Natural killer cell treated with Interleukin-12 subunit alpha and Interleukin-12 subunit beta and Interleukin-15 and Interleukin-18, amount 100 ng/mL, for 72 hours (primary cell): ENCODE measurements around the gene PSMB10. TPM values are rescaled to one million over a fixed set of nuclear protein-coding genes. Genes with fewer than 3 reads are reported as not detected.

Source experiments
- ATAC-seq, 2 donors: fragments of 150-1000 bp; cut with Tn5 transposase in 1 of 2; sonication (Bioruptor Pico), chemical (Tn5 transposase) in 1 of 2; 2 replicates each; pipeline ENCODE4 v1.10.0; 2021
- DNase-seq: peaks from one replicate; pipeline ENCODE4 v3.0.0; 2022; ENCODE audit warnings: low spot score
- H3K27ac Mint-ChIP-seq, 2 donors: 1 replicate in 1 of 2; 2 replicates in 1 of 2; pipeline ENCODE4 v1.8.0; 2022; ENCODE audit warnings: mixed read lengths in 2 of 2, mild to moderate bottlenecking in 1 of 2, moderate library complexity in 1 of 2
- H3K27me3 Mint-ChIP-seq, 2 donors: 1 replicate in 1 of 2; 2 replicates in 1 of 2; pipeline ENCODE4 v1.8.0; 2022; ENCODE audit warnings: mixed read lengths in 2 of 2
- H3K36me3 Mint-ChIP-seq: one replicate; pipeline ENCODE4 v1.8.0; 2022; ENCODE audit warnings: mixed read lengths
- H3K4me1 Mint-ChIP-seq, 2 donors: 1 replicate in 1 of 2; 2 replicates in 1 of 2; pipeline ENCODE4 v1.8.0; 2022; ENCODE audit warnings: low read depth in 2 of 2, mixed read lengths in 2 of 2, mild to moderate bottlenecking in 1 of 2
- H3K4me3 Mint-ChIP-seq: one replicate; pipeline ENCODE4 v1.8.0; 2022; ENCODE audit warnings: mixed read lengths
- H3K9me3 Mint-ChIP-seq: 2 replicates; pipeline ENCODE4 v1.8.0; 2022; ENCODE audit warnings: mixed read lengths
- total RNA-seq, 2 donors: library from RNA; stranded (reverse); gene quantifications; one replicate each; pipeline ENCODE4 v1.2.3, GENCODE V29; 2022

PSMB10 gene
- total RNA-seq, 2 donors from 2014 or later, result 259 to 316 TPM

DNA sequence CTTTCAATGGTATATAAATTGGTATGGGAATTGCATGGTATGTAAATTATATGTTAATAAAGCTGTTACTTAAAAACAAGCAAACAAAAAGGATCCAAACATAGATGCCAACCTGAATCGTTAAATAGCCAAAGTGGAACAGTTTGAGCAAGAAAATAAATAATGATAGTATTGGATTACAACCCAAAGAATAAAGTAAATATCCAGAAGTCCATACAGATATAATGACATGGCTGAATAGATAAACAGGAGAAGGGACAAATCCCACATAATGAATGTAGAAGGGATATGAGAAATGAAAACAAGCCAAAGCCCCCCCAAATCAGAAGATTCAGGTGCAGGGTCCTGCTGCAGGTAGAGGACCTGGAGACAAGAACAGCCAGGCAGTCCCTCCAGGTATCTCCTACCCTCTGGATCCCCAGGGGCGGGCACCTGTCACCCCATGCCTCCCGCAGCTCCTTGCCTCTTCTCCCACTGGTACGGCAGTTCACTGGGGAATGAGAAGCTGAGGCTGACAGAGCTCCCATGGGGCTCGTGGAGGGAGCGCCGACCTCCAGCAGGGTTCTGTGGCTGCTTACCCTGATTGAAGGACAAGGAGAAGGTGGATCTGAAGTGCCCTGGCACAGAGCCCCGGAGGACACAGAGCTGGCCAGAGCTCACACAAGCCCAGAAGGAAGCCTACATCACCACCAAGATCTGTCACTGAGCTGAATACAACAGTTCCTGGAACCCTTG lies 17.2 kb upstream of the PSMB10 start:
- no peak for DNase-seq
- Mint-ChIP-seq H3K27ac (no peak overlapping the region), H3K4me3 (no peak overlapping the region), H3K36me3 (no peaks in the 10 kb centered on the region), H3K9me3 (no peaks in the 10 kb centered on the region), H3K4me1 (peaks cover 0 to 5% of the 10 kb centered on the region in 2 donors), H3K27me3 (no peaks in the 10 kb centered on the region)
- ATAC-seq, result no peak

DNA sequence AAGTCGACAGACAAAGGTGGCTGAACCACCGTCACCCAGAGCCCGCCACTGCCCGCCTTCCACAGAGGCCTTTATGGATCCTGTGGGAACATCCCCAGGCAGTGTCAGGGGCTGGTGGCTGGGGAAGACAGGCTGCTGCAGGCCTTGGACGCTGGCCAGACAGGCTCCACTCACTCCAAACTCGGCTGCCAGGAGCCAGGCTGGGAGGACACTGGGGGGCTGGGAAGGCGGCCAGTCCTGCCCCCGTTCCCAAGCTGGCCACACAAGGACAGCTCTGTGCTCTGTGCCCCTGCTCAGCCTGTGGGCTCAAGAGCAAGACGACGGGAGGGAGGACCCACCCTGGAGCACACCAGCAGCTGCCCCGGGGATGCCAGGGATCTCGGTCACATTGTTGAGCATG lies 14.8 kb upstream of the PSMB10 start:
- no peaks in the 10 kb centered on the region for H3K36me3 Mint-ChIP-seq
- H3K27me3 Mint-ChIP-seq, result no peaks in the 10 kb centered on the region
- H3K27ac Mint-ChIP-seq, result no peak overlapping the region
- H3K4me1 Mint-ChIP-seq, result peaks cover 0 to 8% of the 10 kb centered on the region in 2 donors
- ATAC-seq, result no peak
- H3K4me3 Mint-ChIP-seq, result no peak overlapping the region
- DNase-seq, result no peak
- no peaks in the 10 kb centered on the region for H3K9me3 Mint-ChIP-seq

DNA sequence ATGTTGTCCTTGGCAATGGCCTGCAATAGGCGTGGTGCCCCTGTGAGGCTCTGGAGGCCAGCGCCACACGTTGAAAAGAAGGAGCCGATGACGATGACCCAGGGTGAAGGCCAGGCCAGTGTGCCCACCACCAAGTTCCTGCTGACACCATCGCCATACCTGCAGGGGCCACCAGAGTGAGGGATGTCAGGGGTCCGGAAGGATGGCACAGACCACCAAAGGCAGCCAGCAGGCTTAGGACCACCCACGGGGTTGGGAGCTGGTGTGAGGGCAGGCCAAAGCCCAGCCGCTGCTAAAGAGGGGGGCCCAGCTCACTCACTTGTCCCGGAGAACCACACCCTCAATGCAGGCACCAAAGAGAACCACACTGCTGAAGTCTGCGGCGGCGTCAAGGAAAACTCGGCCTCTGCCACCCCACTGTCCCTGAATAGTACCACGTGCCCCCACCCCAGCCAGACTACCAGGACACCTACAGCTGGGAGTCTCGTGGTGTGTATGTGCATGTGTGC lies 13.7 kb upstream of the PSMB10 start:
- H3K9me3 Mint-ChIP-seq, result no peaks in the 10 kb centered on the region
- H3K27me3 Mint-ChIP-seq, result no peaks in the 10 kb centered on the region
- no peak for DNase-seq
- H3K4me1 Mint-ChIP-seq, result peaks cover 0 to 8% of the 10 kb centered on the region in 2 donors
- H3K36me3 Mint-ChIP-seq, result no peaks in the 10 kb centered on the region
- no peak overlapping the region for H3K27ac Mint-ChIP-seq
- ATAC-seq, result no peak
- no peak overlapping the region for H3K4me3 Mint-ChIP-seq

DNA sequence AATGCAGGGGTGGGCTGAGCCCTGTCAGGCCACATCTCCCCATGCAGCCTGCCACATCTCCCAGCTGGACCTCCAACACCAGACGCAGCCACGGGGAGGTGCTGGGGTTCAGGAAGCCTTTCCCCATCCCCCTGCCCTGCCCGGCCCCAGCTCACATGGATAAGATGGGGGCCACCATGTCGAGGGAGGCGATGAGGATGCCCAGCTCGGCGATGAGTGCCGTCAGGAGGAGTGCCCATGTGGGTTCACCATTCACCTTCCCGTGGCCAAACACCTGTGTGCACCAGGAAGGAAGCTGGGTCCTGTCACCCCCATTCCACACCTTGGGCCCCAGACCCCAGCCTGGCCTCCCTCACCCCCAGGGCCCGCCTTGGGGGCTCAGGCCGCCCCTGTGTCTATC lies 13.0 kb upstream of the PSMB10 start:
- no peak for ATAC-seq
- Mint-ChIP-seq H3K36me3 (no peaks in the 10 kb centered on the region), H3K27ac (no peak overlapping the region), H3K4me3 (no peak overlapping the region), H3K9me3 (no peaks in the 10 kb centered on the region), H3K4me1 (peaks cover 0 to 8% of the 10 kb centered on the region in 2 donors), H3K27me3 (no peaks in the 10 kb centered on the region)
- no peak for DNase-seq

DNA sequence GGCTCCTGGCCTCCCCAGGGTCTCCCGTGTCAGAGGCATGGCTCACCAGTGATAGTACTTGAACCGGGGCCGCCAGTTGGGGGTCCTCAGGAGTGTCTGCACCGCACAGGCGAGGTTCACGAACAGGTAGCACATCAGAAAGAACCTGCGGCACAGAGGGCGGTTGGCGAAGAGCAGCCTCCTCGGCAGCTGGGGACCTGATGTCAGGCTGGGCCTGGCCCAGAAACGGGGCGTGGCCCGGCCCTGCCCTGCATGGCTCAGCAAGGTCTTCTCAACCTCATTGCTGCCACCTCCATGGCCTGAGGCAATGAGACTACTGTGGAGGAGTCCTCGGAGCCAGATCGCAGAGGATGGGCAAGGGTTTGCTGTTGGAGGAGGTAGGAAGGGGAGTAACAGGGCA lies 11.4 kb upstream of the PSMB10 start:
- no peak overlapping the region for H3K4me3 Mint-ChIP-seq
- H3K27ac Mint-ChIP-seq, result peak overlapping the region in 1 of 2 donors; percentile 35
- H3K36me3 Mint-ChIP-seq, result no peaks in the 10 kb centered on the region

DNA sequence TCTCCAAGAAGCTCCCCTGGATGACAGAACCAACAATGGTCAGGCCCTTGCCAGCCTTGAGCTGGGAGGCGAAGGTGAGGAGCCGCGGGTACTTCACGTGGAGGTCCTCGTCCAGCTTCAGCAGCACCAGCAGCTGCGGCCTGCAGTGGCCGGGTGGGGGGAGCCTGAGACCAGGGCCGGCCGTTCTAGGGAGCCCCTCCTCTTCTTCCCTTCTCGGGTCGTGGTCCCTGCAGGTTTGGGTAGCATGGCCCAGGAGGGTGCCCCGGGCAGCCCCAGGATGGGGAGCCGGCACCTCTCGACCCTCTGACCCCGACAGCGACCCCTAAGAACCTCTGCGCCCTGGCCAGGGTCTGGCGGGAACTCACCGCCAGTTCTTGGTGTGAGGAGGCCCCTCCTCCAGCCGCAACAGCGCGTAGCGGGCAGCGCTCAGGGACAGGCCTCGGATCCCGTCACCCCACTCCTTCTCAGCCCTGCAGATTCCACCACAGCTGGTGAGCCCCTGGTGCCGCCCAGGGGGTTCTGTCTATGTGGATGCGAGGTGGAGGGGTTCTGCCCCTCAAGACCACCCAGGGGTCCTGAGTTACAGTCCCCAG lies 10.4 kb upstream of the PSMB10 start:
- H3K36me3 Mint-ChIP-seq, result no peaks in the 10 kb centered on the region
- no peak for ATAC-seq
- DNase-seq, result no peak
- H3K4me1 Mint-ChIP-seq, result peaks cover 3 to 6% of the 10 kb centered on the region in 2 donors
- no peaks in the 10 kb centered on the region for H3K27me3 Mint-ChIP-seq
- H3K9me3 Mint-ChIP-seq, result no peaks in the 10 kb centered on the region
- no peak overlapping the region for H3K4me3 Mint-ChIP-seq
- H3K27ac Mint-ChIP-seq, result no peak overlapping the region

More for the DNA sequence above, 11.4 kb upstream of the PSMB10 start:
- ATAC-seq (no peak), DNase-seq (no peak)
- peaks cover 0 to 8% of the 10 kb centered on the region in 2 donors for H3K4me1 Mint-ChIP-seq
- no peaks in the 10 kb centered on the region for H3K9me3 Mint-ChIP-seq
- no peaks in the 10 kb centered on the region for H3K27me3 Mint-ChIP-seq

DNA sequence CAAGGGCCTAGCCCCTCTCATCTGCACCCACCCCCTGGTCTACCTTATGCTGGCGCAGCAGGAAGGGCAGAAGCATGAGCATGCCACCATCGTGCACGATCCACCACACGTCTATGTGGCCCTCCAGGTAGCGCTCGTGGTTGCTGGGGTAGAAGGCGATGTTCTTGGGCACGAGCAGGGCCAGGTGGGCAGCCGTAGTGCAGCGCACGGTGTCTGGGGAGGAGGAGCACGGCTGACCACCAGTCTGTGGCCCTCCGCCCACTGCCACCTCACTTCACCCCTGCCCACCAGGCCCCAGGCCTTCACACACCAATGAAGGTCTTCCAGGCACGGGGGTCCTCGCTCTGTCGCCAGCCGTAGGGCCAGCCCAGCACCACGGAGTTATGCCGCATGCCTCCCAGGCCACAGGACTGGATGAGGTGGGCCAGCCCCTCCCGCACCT lies 9.5 kb upstream of the PSMB10 start:
- Mint-ChIP-seq H3K27me3 (no peaks in the 10 kb centered on the region), H3K4me1 (peaks cover 7 to 11% of the 10 kb centered on the region in 2 donors), H3K4me3 (no peak overlapping the region), H3K9me3 (no peaks in the 10 kb centered on the region), H3K27ac (no peak overlapping the region), H3K36me3 (no peaks in the 10 kb centered on the region)
- no peak for ATAC-seq
- DNase-seq, result no peak

DNA sequence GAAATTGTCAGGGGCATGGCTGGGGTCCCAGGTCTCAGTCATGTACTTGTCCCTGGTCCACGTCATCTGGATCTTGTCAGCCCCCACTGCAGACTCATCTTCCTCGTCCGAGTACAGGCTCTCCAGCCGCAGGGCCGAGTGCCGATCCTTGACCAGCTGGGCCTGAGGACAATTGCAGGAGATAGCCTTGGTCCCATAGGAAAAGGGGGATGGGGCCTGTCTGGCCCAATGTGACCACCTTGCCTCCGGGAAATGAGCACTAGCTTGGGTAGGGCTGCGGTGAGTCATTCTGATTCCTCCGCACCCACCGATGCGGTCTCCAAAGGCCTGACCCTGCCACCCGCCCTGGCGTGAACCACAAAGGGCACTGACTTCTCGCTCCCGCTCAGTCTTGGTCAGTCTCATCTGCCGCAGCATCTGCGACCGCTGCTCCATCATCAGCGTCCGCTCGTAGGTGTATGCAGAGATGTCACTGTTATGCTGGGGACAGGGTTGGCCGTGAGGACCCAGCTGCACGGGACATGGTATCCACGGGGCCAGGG lies 8.8 kb upstream of the PSMB10 start:
- Mint-ChIP-seq H3K27me3 (no peaks in the 10 kb centered on the region), H3K27ac (no peak overlapping the region), H3K9me3 (no peaks in the 10 kb centered on the region), H3K4me1 (peaks cover 7 to 11% of the 10 kb centered on the region in 2 donors), H3K4me3 (no peak overlapping the region), H3K36me3 (no peaks in the 10 kb centered on the region)
- ATAC-seq, result no peak
- no peak for DNase-seq

DNA sequence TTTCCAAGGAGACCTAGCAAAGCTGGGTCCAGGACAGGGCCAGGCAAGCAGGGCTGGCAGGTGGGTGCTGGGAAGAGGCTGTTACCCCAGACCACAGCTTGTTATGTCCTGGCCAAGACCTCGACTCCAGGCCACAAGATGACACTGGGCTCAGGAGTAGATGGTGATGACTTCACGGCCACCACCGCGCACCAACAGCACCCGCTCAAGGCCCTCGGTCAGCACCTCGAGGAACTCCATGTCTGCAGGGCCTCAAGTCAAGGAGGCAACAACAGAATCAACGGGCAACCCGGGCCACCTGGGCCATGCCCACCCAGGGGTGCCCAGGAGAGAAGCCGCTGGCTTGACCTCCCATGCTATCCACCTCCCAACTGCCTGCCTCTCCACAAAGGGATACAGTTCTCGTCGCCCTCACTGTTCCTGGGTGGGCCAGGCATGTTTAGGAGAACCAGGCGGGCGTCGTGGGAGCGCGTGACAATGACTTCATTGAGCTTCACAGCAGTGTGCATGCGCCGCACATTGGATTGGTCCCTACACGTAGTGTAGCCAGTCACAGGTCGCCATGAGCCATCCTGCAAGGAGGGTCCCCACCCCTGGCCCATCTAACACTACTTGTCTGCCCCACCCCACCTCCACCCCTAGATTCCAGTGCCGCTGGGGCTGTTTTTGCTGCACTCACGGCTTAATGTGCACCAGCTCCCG lies 8.2 kb upstream of the PSMB10 start:
- H3K9me3 Mint-ChIP-seq, result no peaks in the 10 kb centered on the region

DNA sequence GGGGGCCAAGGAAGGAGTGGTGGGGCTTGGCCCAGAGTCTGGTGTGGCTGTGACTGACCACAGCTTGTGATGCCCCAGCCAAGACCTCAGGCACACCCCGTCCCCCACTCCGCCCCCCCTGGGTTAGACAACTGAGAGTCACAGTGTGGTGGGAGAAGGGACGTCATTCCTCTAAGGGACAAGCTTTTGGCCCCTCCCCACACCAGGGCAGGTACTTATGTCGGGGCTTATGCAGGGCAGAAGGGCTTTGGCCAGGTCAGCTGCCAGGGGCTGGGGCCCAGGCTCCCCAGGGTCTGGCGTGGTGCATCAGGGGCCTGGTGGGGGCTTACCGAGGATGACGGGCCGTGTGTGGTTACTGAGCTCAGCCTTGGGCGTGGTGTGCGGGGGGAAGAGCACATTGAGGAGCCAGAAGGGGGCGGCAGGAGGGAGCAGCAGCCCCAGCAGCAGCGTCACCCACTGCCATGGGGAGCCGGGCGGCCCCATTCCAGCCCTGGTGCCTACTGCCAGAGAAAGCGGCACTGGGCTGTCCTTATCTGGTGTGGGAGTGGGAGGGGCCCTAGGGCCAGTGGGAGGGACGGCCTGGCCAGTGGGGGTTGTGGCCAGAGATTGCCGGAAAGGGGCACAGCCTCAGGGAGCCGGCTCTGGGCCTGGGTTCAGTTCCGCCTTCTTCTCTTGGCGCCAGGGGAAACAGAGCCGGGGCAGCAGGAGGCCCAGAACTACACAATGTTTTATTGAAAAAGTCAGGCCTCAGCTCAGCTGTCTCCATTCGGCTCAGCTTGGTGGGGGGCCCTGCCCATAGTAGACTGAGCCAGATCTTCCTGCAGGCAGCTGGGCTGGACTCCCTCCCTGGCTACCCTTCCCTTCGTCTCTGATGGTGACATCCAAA lies 7.2 kb upstream of the PSMB10 start, which contains the start of gene LCAT:
LCAT (minus strand) TSS at position 502 of the 886 bp plus-strand sequence; CDS start at position 483, 19 bp downstream.
- no peaks in the 10 kb centered on the region for H3K27me3 Mint-ChIP-seq
- H3K27ac Mint-ChIP-seq, result no peak within 1 kb of the TSS
- DNase-seq (no peak), ATAC-seq (no peak)
- no peaks in the 10 kb centered on the region for H3K36me3 Mint-ChIP-seq
- H3K4me3 Mint-ChIP-seq, result no peak within 1 kb of the TSS
- H3K9me3 Mint-ChIP-seq, result no peaks in the 10 kb centered on the region
- H3K4me1 Mint-ChIP-seq, result peaks cover 14 to 17% of the 10 kb centered on the region in 2 donors

More for the DNA sequence above, 8.2 kb upstream of the PSMB10 start:
- Mint-ChIP-seq H3K36me3 (no peaks in the 10 kb centered on the region), H3K27me3 (no peaks in the 10 kb centered on the region), H3K27ac (no peak overlapping the region), H3K4me3 (no peak overlapping the region), H3K4me1 (peaks cover 12 to 15% of the 10 kb centered on the region in 2 donors)
- ATAC-seq, result no peak
- DNase-seq, result no peak

DNA sequence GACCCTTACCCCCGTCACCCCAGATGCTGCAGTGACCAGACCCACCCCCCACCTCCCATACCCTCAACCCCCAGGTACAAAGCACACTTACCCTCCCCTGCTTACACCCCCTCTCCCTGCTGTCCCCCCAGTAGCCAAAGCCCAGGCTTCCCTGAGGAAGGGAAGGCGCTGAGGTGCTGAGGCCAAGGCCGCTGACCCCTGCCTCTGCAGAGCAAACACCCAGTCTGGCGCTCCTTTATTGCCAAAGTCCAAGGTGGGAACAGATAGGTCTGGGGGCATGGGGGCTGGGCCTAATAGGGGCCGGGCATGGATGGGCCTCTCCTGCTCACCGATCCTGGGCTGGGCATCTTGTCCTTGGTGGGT lies 6.6 kb upstream of the PSMB10 start:
- Mint-ChIP-seq H3K27me3 (no peaks in the 10 kb centered on the region), H3K9me3 (no peaks in the 10 kb centered on the region), H3K4me3 (no peak overlapping the region), H3K27ac (no peak overlapping the region), H3K4me1 (peaks cover 13 to 17% of the 10 kb centered on the region in 2 donors), H3K36me3 (no peaks in the 10 kb centered on the region)
- ATAC-seq, result no peak
- DNase-seq, result no peak

DNA sequence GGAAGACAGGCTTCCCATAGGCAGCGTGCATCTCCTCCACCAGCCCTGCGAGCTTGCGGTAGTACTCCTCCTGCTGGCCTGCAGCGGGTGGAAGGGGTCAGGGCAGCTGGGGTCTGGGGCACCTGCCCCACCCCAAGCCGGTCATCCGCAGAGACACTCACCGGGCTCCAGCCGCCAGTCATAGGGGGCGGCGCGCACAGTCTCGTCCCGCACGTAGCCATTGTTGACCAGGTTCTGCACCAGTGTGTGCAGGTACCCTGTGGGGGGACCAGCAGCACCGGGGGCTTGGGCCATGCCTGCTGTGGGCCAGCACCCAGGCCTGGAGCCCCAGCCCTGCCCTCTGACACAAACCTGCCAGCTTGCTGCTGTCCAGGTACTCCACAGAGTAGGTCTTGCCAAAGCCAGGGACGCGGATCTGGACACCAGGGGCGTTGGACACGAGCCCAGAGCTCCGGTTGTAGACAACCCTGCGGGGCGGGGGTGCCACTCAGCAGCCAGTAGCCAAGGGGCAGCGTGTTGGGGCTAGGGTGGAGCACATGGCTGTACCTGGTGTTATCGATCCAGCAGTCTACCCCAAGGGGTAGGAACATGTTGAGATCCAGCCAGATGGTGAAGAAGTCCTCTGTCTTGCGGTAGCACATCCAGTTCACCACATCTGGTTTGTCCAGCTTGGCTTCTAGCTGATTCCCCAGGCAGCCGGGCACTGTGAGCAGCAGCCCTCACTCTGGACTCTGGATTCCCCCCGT lies 6.0 kb upstream of the PSMB10 start:
- ATAC-seq (no peak), DNase-seq (no peak)
- Mint-ChIP-seq H3K4me1 (peaks cover 11 to 17% of the 10 kb centered on the region in 2 donors), H3K36me3 (no peaks in the 10 kb centered on the region), H3K27ac (no peak overlapping the region), H3K27me3 (no peaks in the 10 kb centered on the region), H3K4me3 (no peak overlapping the region), H3K9me3 (no peaks in the 10 kb centered on the region)

DNA sequence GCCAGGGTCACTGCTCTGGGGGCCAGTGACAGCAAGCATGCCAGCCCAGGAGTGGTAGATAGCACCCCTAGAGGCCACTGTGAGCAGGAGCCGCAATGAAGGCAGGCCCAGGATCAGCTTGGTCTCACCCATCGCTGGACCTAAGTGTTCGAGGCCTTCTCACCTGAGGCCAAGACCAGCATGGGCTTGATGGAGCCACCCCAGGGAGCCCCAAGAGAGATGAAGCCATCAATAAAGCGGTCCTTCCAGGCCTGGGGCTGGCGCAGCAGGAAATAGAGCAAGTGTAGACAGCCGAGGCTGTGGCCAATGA lies 5.5 kb upstream of the PSMB10 start:
- ATAC-seq, result peak; percentile 61 to 64
- Mint-ChIP-seq H3K4me1 (peaks cover 15 to 21% of the 10 kb centered on the region in 2 donors), H3K27me3 (no peaks in the 10 kb centered on the region), H3K27ac (no peak overlapping the region), H3K9me3 (no peaks in the 10 kb centered on the region), H3K4me3 (no peak overlapping the region), H3K36me3 (no peaks in the 10 kb centered on the region)
- DNase-seq, result no peak
